Fibroblast of lung (primary cell): ENCODE results near the gene ARHGEF19.

Experiments
- EZH2 ChIP-seq: IDR thresholded peaks from 2 replicates; pipeline ENCODE4 v1.5.1; 2012; ENCODE audit warnings: low read length, control low read depth, mild to moderate bottlenecking; ENCODE audit errors: missing control alignments
- TF ChIP-seq, protein P1 (sequence below), 2 donors: IDR thresholded peaks in 1 of 2; conservative IDR thresholded peaks in 1 of 2; 1 replicate in 1 of 2; 2 replicates in 1 of 2; pipeline ENCODE4 v1.5.1; 2011 to 2012; ENCODE audit warnings: low read length in 2 of 2, control low read depth in 1 of 2, inconsistent platforms in 1 of 2, low read depth in 1 of 2, mild to moderate bottlenecking in 1 of 2

DNA sequence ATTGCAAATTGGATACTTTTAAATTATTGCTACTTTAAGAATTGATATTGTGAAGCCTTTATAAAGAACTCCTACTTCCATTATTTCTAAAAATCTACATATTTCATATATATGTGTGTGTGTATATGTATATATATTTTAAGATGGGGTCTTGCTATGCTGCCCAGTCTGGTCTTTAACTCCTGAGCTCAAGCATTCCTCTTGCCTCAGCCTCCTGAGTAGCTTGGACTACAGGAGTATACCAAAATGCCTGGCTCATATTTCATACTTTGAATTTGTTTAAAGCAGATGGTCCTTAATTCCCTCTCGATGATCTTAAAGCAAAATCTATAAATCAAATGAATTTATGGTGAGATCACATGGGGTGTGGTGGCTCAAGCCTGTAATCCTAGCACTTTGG, 49.6 kb upstream of the ARHGEF19 start:
- TF ChIP-seq, protein P1, sequence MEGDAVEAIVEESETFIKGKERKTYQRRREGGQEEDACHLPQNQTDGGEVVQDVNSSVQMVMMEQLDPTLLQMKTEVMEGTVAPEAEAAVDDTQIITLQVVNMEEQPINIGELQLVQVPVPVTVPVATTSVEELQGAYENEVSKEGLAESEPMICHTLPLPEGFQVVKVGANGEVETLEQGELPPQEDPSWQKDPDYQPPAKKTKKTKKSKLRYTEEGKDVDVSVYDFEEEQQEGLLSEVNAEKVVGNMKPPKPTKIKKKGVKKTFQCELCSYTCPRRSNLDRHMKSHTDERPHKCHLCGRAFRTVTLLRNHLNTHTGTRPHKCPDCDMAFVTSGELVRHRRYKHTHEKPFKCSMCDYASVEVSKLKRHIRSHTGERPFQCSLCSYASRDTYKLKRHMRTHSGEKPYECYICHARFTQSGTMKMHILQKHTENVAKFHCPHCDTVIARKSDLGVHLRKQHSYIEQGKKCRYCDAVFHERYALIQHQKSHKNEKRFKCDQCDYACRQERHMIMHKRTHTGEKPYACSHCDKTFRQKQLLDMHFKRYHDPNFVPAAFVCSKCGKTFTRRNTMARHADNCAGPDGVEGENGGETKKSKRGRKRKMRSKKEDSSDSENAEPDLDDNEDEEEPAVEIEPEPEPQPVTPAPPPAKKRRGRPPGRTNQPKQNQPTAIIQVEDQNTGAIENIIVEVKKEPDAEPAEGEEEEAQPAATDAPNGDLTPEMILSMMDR (conservative IDR thresholded peaks at IDR 0.05 in 1 of 2, IDR thresholded peaks at IDR 0.05 in 1 of 2; ENCODE audit: low read depth in 1 of 2, low read length in 2 of 2) = no peak
- TF ChIP-seq EZH2 = no peak
